ENCODE results near the gene SYNPO. TPM values are rescaled to one million over a fixed set of nuclear protein-coding genes. Genes with fewer than 3 reads are reported as not detected.

Gene SYNPO
- total RNA-seq = 7.9 and 9.3 TPM in 2 replicates

GRCh38 chr5:150640311-150641005 is at the start of gene SYNPO:
Gene SYNPO, plus strand, starts transcription at chr5:150640660. Its CDS starts 7,616 bp downstream, at chr5:150648276.

GRCh38 chr5:150661086-150661485 is 20.6 kb downstream of the SYNPO start, which contains the start of gene MYOZ3:
Gene MYOZ3, plus strand, starts transcription at chr5:150661251. Its CDS starts 1,691 bp downstream, at chr5:150662942.

GRCh38 chr5:150700594-150701377 is 60.3 kb downstream of the SYNPO start, which contains the start of gene RBM22:
Gene RBM22, minus strand, starts transcription at chr5:150701062. Its CDS starts 77 bp downstream, at chr5:150700985.

Other genes starting within 250 kb of the SYNPO start
- gene CD74, start 227.8 kb upstream of the SYNPO start, total RNA-seq = 1.7 and 2.8 TPM in 2 replicates
- 1,537 and 5,092 TPM in 2 replicates for gene RPS14, start 190.9 kb upstream of the SYNPO start, total RNA-seq
- 41.1 and 93.8 TPM in 2 replicates for gene NDST1, start 132.5 kb upstream of the SYNPO start, total RNA-seq
- under 0.01 and 0.29 TPM in 2 replicates for gene MYOZ3, start 20.6 kb downstream of the SYNPO start, total RNA-seq
- 28.7 and 39.8 TPM in 2 replicates for gene RBM22, start 60.4 kb downstream of the SYNPO start, total RNA-seq
- gene DCTN4, start 118.4 kb downstream of the SYNPO start, total RNA-seq = 53.2 and 64.0 TPM in 2 replicates
- 56.0 and 110 TPM in 2 replicates for gene SMIM3, start 138.1 kb downstream of the SYNPO start, total RNA-seq
- 0.57 TPM in 1 of 2 replicates, not detected in the other for gene IRGM, start 205.9 kb downstream of the SYNPO start, total RNA-seq